ENCODE data around the gene PLA2G10. TPM values are rescaled to one million over a fixed set of nuclear protein-coding genes. Genes with fewer than 3 reads are reported as not detected.

The PLA2G10 gene
- total RNA-seq, 5 donors from 2014 or later (not counting 1 experiment from before 2014, with no cell fraction given): 0.29 TPM; not detected in 4

GRCh38 chr16:14667347-14668266 lies 26.5 kb downstream of the PLA2G10 start:
- Histone ChIP-seq H3K4me3 (ENCODE audit: control insufficient read depth in 1 of 2, extremely low read depth in 1 of 2, low read length in 1 of 2) (no peak overlapping the region), H3K9me3 (no peaks in the 10 kb centered on the region), H3K4me1 (ENCODE audit: control insufficient read depth in 1 of 2, extremely low read depth in 1 of 2, insufficient read depth in 2 of 2, low read length in 2 of 2) (no peaks in the 10 kb centered on the region), H3K27me3 (replicated peaks in 1 of 2; ENCODE audit: control insufficient read depth in 2 of 2, extremely low read depth in 1 of 2, insufficient read depth in 2 of 2, low read length in 1 of 2) (no peaks in the 10 kb centered on the region), H3K36me3 (ENCODE audit: control insufficient read depth in 2 of 2, extremely low read depth in 1 of 2, insufficient read depth in 1 of 2, low read length in 1 of 2) (peaks cover 11 to 57% of the 10 kb centered on the region in 2 donors), H3K27ac (ENCODE audit: low read length) (no peak overlapping the region)
- H3K9me3 Mint-ChIP-seq: peaks cover 0 to 3% (median 0%) of the 10 kb centered on the region in 3 donors
- no peaks in the 10 kb centered on the region for H3K27me3 Mint-ChIP-seq
- 97% methylated on average over 7 of the region's 16 CpGs for WGBS (ENCODE audit: insufficient coverage)
- CTCF ChIA-PET: interaction anchor here in 1 of 2 donors (0.7 kb wide), 1 partner anchor 719 kb away, joined by 5 read pairs; no protein-coding TSS in a partner anchor
- POLR2A ChIA-PET: no interaction called here
- no peak overlapping the region for H3K27ac Mint-ChIP-seq
- peaks cover 4 to 5% (median 5%) of the 10 kb centered on the region in 3 donors for H3K4me1 Mint-ChIP-seq
- no peak for DNase-seq
- peaks cover 41% of the 10 kb centered on the region for H3K36me3 Mint-ChIP-seq
- no peak for ATAC-seq (replicated peaks in 1 of 4)
- no peak overlapping the region for H3K4me3 Mint-ChIP-seq

- Histone ChIP-seq H3K36me3 (ENCODE audit: control insufficient read depth in 2 of 2, extremely low read depth in 1 of 2, insufficient read depth in 1 of 2, low read length in 1 of 2) (peaks cover 10 to 59% of the 10 kb centered on the region in 2 donors), H3K27me3 (replicated peaks in 1 of 2; ENCODE audit: control insufficient read depth in 2 of 2, extremely low read depth in 1 of 2, insufficient read depth in 2 of 2, low read length in 1 of 2) (no peaks in the 10 kb centered on the region), H3K9me3 (no peaks in the 10 kb centered on the region), H3K4me3 (ENCODE audit: control insufficient read depth in 1 of 2, extremely low read depth in 1 of 2, low read length in 1 of 2) (no peak overlapping the region), H3K4me1 (ENCODE audit: control insufficient read depth in 1 of 2, extremely low read depth in 1 of 2, insufficient read depth in 2 of 2, low read length in 2 of 2) (no peaks in the 10 kb centered on the region), H3K27ac (ENCODE audit: low read length) (no peak overlapping the region)
- H3K27ac Mint-ChIP-seq: no peak overlapping the region
- WGBS (ENCODE audit: insufficient coverage): no CpG with 5 or more reads among the region's 2 CpGs
- H3K4me1 Mint-ChIP-seq: peaks cover 0 to 4% (median 0%) of the 10 kb centered on the region in 3 donors
- ChIA-PET CTCF (no interaction called here), POLR2A (no interaction called here)
- H3K27me3 Mint-ChIP-seq: no peaks in the 10 kb centered on the region
- DNase-seq (no peak), ATAC-seq (replicated peaks in 1 of 4) (no peak)
- H3K4me3 Mint-ChIP-seq: no peak overlapping the region
- H3K36me3 Mint-ChIP-seq: peaks cover 31% of the 10 kb centered on the region
- no peaks in the 10 kb centered on the region for H3K9me3 Mint-ChIP-seq
Observed at GRCh38 chr16:14658063-14658462, 36.0 kb downstream of the PLA2G10 start.

GRCh38 chr16:14652726-14653125 lies 41.4 kb downstream of the PLA2G10 start:
- no peaks in the 10 kb centered on the region for H3K9me3 Mint-ChIP-seq
- no peaks in the 10 kb centered on the region for H3K27me3 ChIP-seq (replicated peaks in 1 of 2; ENCODE audit: control insufficient read depth in 2 of 2, extremely low read depth in 1 of 2, insufficient read depth in 2 of 2, low read length in 1 of 2)
- peaks cover 0 to 3% (median 0%) of the 10 kb centered on the region in 3 donors for H3K4me1 Mint-ChIP-seq
- no peak overlapping the region for H3K4me3 Mint-ChIP-seq
- H3K27ac Mint-ChIP-seq: no peak overlapping the region
- DNase-seq (no peak), ATAC-seq (replicated peaks in 1 of 4) (no peak)
- H3K9me3 ChIP-seq: no peaks in the 10 kb centered on the region
- H3K27ac ChIP-seq (ENCODE audit: low read length): no peak overlapping the region
- no CpG with 5 or more reads among the region's 2 CpGs for WGBS (ENCODE audit: insufficient coverage)
- H3K36me3 Mint-ChIP-seq: peaks cover 39% of the 10 kb centered on the region
- no peaks in the 10 kb centered on the region for H3K4me1 ChIP-seq (ENCODE audit: control insufficient read depth in 1 of 2, extremely low read depth in 1 of 2, insufficient read depth in 2 of 2, low read length in 2 of 2)
- no peaks in the 10 kb centered on the region for H3K27me3 Mint-ChIP-seq
- peaks cover 14 to 65% of the 10 kb centered on the region in 2 donors for H3K36me3 ChIP-seq (ENCODE audit: control insufficient read depth in 2 of 2, extremely low read depth in 1 of 2, insufficient read depth in 1 of 2, low read length in 1 of 2)
- no peak overlapping the region for H3K4me3 ChIP-seq (ENCODE audit: control insufficient read depth in 1 of 2, extremely low read depth in 1 of 2, low read length in 1 of 2)
- ChIA-PET POLR2A (interaction anchor here in 1 of 2 donors (0.6 kb wide), 1 partner anchor 14 kb away, joined by 3 read pairs; no protein-coding TSS in a partner anchor), CTCF (no interaction called here)

GRCh38 chr16:14650629-14651028 lies 43.5 kb downstream of the PLA2G10 start:
- Mint-ChIP-seq H3K9me3 (no peaks in the 10 kb centered on the region), H3K4me3 (no peak overlapping the region), H3K27ac (no peak overlapping the region), H3K36me3 (peaks cover 30% of the 10 kb centered on the region), H3K4me1 (peaks cover 0 to 3% (median 2%) of the 10 kb centered on the region in 3 donors), H3K27me3 (no peaks in the 10 kb centered on the region)
- Histone ChIP-seq H3K4me3 (ENCODE audit: control insufficient read depth in 1 of 2, extremely low read depth in 1 of 2, low read length in 1 of 2) (no peak overlapping the region), H3K27me3 (replicated peaks in 1 of 2; ENCODE audit: control insufficient read depth in 2 of 2, extremely low read depth in 1 of 2, insufficient read depth in 2 of 2, low read length in 1 of 2) (no peaks in the 10 kb centered on the region), H3K36me3 (ENCODE audit: control insufficient read depth in 2 of 2, extremely low read depth in 1 of 2, insufficient read depth in 1 of 2, low read length in 1 of 2) (peaks cover 11 to 66% of the 10 kb centered on the region in 2 donors), H3K4me1 (ENCODE audit: control insufficient read depth in 1 of 2, extremely low read depth in 1 of 2, insufficient read depth in 2 of 2, low read length in 2 of 2) (no peaks in the 10 kb centered on the region), H3K9me3 (no peaks in the 10 kb centered on the region), H3K27ac (ENCODE audit: low read length) (no peak overlapping the region)
- ChIA-PET POLR2A (no interaction called here), CTCF (no interaction called here)
- DNase-seq (no peak), ATAC-seq (replicated peaks in 1 of 4) (no peak)
- WGBS (ENCODE audit: insufficient coverage): no CpG with 5 or more reads among the region's 6 CpGs

- Histone ChIP-seq H3K9me3 (no peaks in the 10 kb centered on the region), H3K4me3 (ENCODE audit: control insufficient read depth in 1 of 2, extremely low read depth in 1 of 2, low read length in 1 of 2) (no peak overlapping the region), H3K4me1 (ENCODE audit: control insufficient read depth in 1 of 2, extremely low read depth in 1 of 2, insufficient read depth in 2 of 2, low read length in 2 of 2) (no peaks in the 10 kb centered on the region), H3K27ac (ENCODE audit: low read length) (no peak overlapping the region), H3K27me3 (replicated peaks in 1 of 2; ENCODE audit: control insufficient read depth in 2 of 2, extremely low read depth in 1 of 2, insufficient read depth in 2 of 2, low read length in 1 of 2) (no peaks in the 10 kb centered on the region), H3K36me3 (ENCODE audit: control insufficient read depth in 2 of 2, extremely low read depth in 1 of 2, insufficient read depth in 1 of 2, low read length in 1 of 2) (peaks cover 11 to 71% of the 10 kb centered on the region in 2 donors)
- H3K27me3 Mint-ChIP-seq: no peaks in the 10 kb centered on the region
- ChIA-PET POLR2A (no interaction called here), CTCF (no interaction called here)
- ATAC-seq (replicated peaks in 1 of 4) (no peak), DNase-seq (no peak)
- WGBS (ENCODE audit: insufficient coverage): 100% methylated on average over 3 of the region's 10 CpGs
- H3K4me3 Mint-ChIP-seq: no peak overlapping the region
- peaks cover 28% of the 10 kb centered on the region for H3K36me3 Mint-ChIP-seq
- H3K27ac Mint-ChIP-seq: no peak overlapping the region
- peaks cover 2 to 6% (median 3%) of the 10 kb centered on the region in 3 donors for H3K4me1 Mint-ChIP-seq
- no peaks in the 10 kb centered on the region for H3K9me3 Mint-ChIP-seq
Observed at GRCh38 chr16:14649816-14650215, 44.3 kb downstream of the PLA2G10 start.

- H3K4me1 ChIP-seq (ENCODE audit: control insufficient read depth in 1 of 2, extremely low read depth in 1 of 2, insufficient read depth in 2 of 2, low read length in 2 of 2): no peaks in the 10 kb centered on the region
- no peak for ATAC-seq (replicated peaks in 1 of 4)
- no peaks in the 10 kb centered on the region for H3K9me3 ChIP-seq
- peaks cover 4 to 54% of the 10 kb centered on the region in 2 donors for H3K36me3 ChIP-seq (ENCODE audit: control insufficient read depth in 2 of 2, extremely low read depth in 1 of 2, insufficient read depth in 1 of 2, low read length in 1 of 2)
- 71% methylated on average over 2 of the region's 7 CpGs for WGBS (ENCODE audit: insufficient coverage)
- Mint-ChIP-seq H3K4me3 (no peak overlapping the region), H3K4me1 (peaks cover 30 to 37% (median 33%) of the 10 kb centered on the region in 3 donors), H3K27ac (peak overlapping the region in 1 of 2 donors; percentile 22), H3K9me3 (no peaks in the 10 kb centered on the region), H3K36me3 (peaks cover 17% of the 10 kb centered on the region), H3K27me3 (no peaks in the 10 kb centered on the region)
- ChIA-PET POLR2A (interaction anchor here in 1 of 2 donors (0.7 kb wide), 1 partner anchor 29 kb away, joined by 4 read pairs; no protein-coding TSS in a partner anchor), CTCF (interaction anchor here in 1 of 2 donors (0.5 to 0.6 kb wide), 2 partner anchors 48 to 722 kb away, joined by 3 to 6 read pairs; partner anchors contain the start of gene ERCC4)
- no peak for DNase-seq
- H3K4me3 ChIP-seq (ENCODE audit: control insufficient read depth in 1 of 2, extremely low read depth in 1 of 2, low read length in 1 of 2): no peak overlapping the region
- no peaks in the 10 kb centered on the region for H3K27me3 ChIP-seq (replicated peaks in 1 of 2; ENCODE audit: control insufficient read depth in 2 of 2, extremely low read depth in 1 of 2, insufficient read depth in 2 of 2, low read length in 1 of 2)
- H3K27ac ChIP-seq (ENCODE audit: low read length): no peak overlapping the region
Observed at GRCh38 chr16:14641926-14642325, 52.2 kb downstream of the PLA2G10 start.
